Measurements from ENCODE around the gene MRGPRE. TPM values are rescaled to one million over a fixed set of nuclear protein-coding genes. Genes with fewer than 3 reads are reported as not detected.
"Not testable (repeated sequence)": the region's sequence is repeated elsewhere in the genome, so short reads cannot be mapped to it uniquely, and the experiment has no call there.

Gene MRGPRE
- polyA plus RNA-seq: not detected

- H3K36me3 Mint-ChIP-seq: peaks cover 2% of the 10 kb centered on the region
- no peaks in the 10 kb centered on the region for H3K4me1 Mint-ChIP-seq
- no peak within 1 kb of the TSS for H3K27ac Mint-ChIP-seq
- H3K27me3 Mint-ChIP-seq: peaks cover 1% of the 10 kb centered on the region
- H3K4me3 Mint-ChIP-seq: no peak within 1 kb of the TSS
- peaks cover 0 to 1% (median 0%) of the 10 kb centered on the region in 3 donors for H3K9me3 Mint-ChIP-seq
These were observed at the start of gene MRGPRE for GRCh38 chr11:3231851-3232744. Gene MRGPRE (minus strand): TSS chr11:3232417. CDS start chr11:3228799, 3,618 bp downstream.

- not testable (repeated sequence) for H3K36me3 Mint-ChIP-seq, H3K27me3 Mint-ChIP-seq, H3K4me1 Mint-ChIP-seq, H3K4me3 Mint-ChIP-seq, H3K9me3 Mint-ChIP-seq, H3K27ac Mint-ChIP-seq
These were observed 48.9 kb upstream of the MRGPRE start for GRCh38 chr11:3281146-3281545.

GRCh38 chr11:3280662-3281061 lies 48.4 kb upstream of the MRGPRE start:
- H3K36me3 Mint-ChIP-seq, H3K27ac Mint-ChIP-seq, H3K4me3 Mint-ChIP-seq: not testable (repeated sequence)

GRCh38 chr11:3278922-3279321 lies 46.7 kb upstream of the MRGPRE start:
- H3K36me3 Mint-ChIP-seq, H3K27me3 Mint-ChIP-seq, H3K4me3 Mint-ChIP-seq, H3K27ac Mint-ChIP-seq, H3K9me3 Mint-ChIP-seq, H3K4me1 Mint-ChIP-seq: not testable (repeated sequence)

More at GRCh38 chr11:3280662-3281061, 48.4 kb upstream of the MRGPRE start:
- H3K27me3 Mint-ChIP-seq, H3K4me1 Mint-ChIP-seq, H3K9me3 Mint-ChIP-seq: not testable (repeated sequence)

- not testable (repeated sequence) for H3K4me1 Mint-ChIP-seq, H3K36me3 Mint-ChIP-seq
These were observed 41.4 kb upstream of the MRGPRE start for GRCh38 chr11:3273629-3274028.

GRCh38 chr11:3262548-3262947 lies 30.3 kb upstream of the MRGPRE start:
- not testable (repeated sequence) for H3K36me3 Mint-ChIP-seq, H3K27ac Mint-ChIP-seq, H3K4me1 Mint-ChIP-seq, H3K4me3 Mint-ChIP-seq, H3K27me3 Mint-ChIP-seq, H3K9me3 Mint-ChIP-seq

More at GRCh38 chr11:3273629-3274028, 41.4 kb upstream of the MRGPRE start:
- H3K27ac Mint-ChIP-seq, H3K9me3 Mint-ChIP-seq, H3K4me3 Mint-ChIP-seq, H3K27me3 Mint-ChIP-seq: not testable (repeated sequence)

GRCh38 chr11:3261831-3262230 lies 29.6 kb upstream of the MRGPRE start:
- H3K36me3 Mint-ChIP-seq, H3K27me3 Mint-ChIP-seq: not testable (repeated sequence)

GRCh38 chr11:3257509-3257908 lies 25.3 kb upstream of the MRGPRE start:
- H3K36me3 Mint-ChIP-seq, H3K27ac Mint-ChIP-seq: not testable (repeated sequence)

More at GRCh38 chr11:3261831-3262230, 29.6 kb upstream of the MRGPRE start:
- H3K4me1 Mint-ChIP-seq, H3K27ac Mint-ChIP-seq, H3K9me3 Mint-ChIP-seq, H3K4me3 Mint-ChIP-seq: not testable (repeated sequence)

GRCh38 chr11:3255241-3255640 lies 23.0 kb upstream of the MRGPRE start:
- not testable (repeated sequence) for H3K27me3 Mint-ChIP-seq, H3K4me3 Mint-ChIP-seq, H3K27ac Mint-ChIP-seq, H3K4me1 Mint-ChIP-seq, H3K9me3 Mint-ChIP-seq, H3K36me3 Mint-ChIP-seq

More at GRCh38 chr11:3257509-3257908, 25.3 kb upstream of the MRGPRE start:
- H3K9me3 Mint-ChIP-seq, H3K4me1 Mint-ChIP-seq, H3K4me3 Mint-ChIP-seq, H3K27me3 Mint-ChIP-seq: not testable (repeated sequence)

GRCh38 chr11:3254773-3255172 lies 22.6 kb upstream of the MRGPRE start:
- H3K27me3 Mint-ChIP-seq, H3K36me3 Mint-ChIP-seq, H3K4me3 Mint-ChIP-seq, H3K4me1 Mint-ChIP-seq, H3K9me3 Mint-ChIP-seq, H3K27ac Mint-ChIP-seq: not testable (repeated sequence)

GRCh38 chr11:3245071-3245470 lies 12.9 kb upstream of the MRGPRE start:
- no peak overlapping the region for H3K4me3 Mint-ChIP-seq
- no peak overlapping the region for H3K27ac Mint-ChIP-seq
- H3K36me3 Mint-ChIP-seq: no peaks in the 10 kb centered on the region
- H3K9me3 Mint-ChIP-seq: peaks cover 0 to 1% (median 0%) of the 10 kb centered on the region in 3 donors
- H3K27me3 Mint-ChIP-seq: peaks cover 8% of the 10 kb centered on the region
- H3K4me1 Mint-ChIP-seq: no peaks in the 10 kb centered on the region

GRCh38 chr11:3243880-3244279 lies 11.7 kb upstream of the MRGPRE start:
- Mint-ChIP-seq H3K9me3 (peaks cover 0 to 1% (median 0%) of the 10 kb centered on the region in 3 donors), H3K4me3 (no peak overlapping the region), H3K27me3 (peaks cover 8% of the 10 kb centered on the region), H3K4me1 (no peaks in the 10 kb centered on the region), H3K27ac (no peak overlapping the region), H3K36me3 (no peaks in the 10 kb centered on the region)

GRCh38 chr11:3237119-3237518 lies 4.9 kb upstream of the MRGPRE start:
- H3K4me3 Mint-ChIP-seq: no peak overlapping the region
- peaks cover 5% of the 10 kb centered on the region for H3K27me3 Mint-ChIP-seq
- H3K27ac Mint-ChIP-seq: no peak overlapping the region
- H3K9me3 Mint-ChIP-seq: peaks cover 0 to 1% (median 0%) of the 10 kb centered on the region in 3 donors
- H3K36me3 Mint-ChIP-seq: peaks cover 2% of the 10 kb centered on the region
- H3K4me1 Mint-ChIP-seq: no peaks in the 10 kb centered on the region

GRCh38 chr11:3234846-3235245 lies 2.6 kb upstream of the MRGPRE start:
- Mint-ChIP-seq H3K9me3 (peaks cover 0 to 1% (median 0%) of the 10 kb centered on the region in 3 donors), H3K27me3 (peaks cover 1% of the 10 kb centered on the region), H3K27ac (peak overlapping the region in 1 of 3 donors; percentile 33), H3K4me3 (no peak overlapping the region), H3K36me3 (peaks cover 2% of the 10 kb centered on the region), H3K4me1 (no peaks in the 10 kb centered on the region)

- H3K4me1 Mint-ChIP-seq: no peaks in the 10 kb centered on the region
- peaks cover 1% of the 10 kb centered on the region for H3K27me3 Mint-ChIP-seq
- H3K36me3 Mint-ChIP-seq: peaks cover 2% of the 10 kb centered on the region
- H3K27ac Mint-ChIP-seq: no peak overlapping the region
- peaks cover 0 to 1% (median 0%) of the 10 kb centered on the region in 3 donors for H3K9me3 Mint-ChIP-seq
- no peak overlapping the region for H3K4me3 Mint-ChIP-seq
These were observed 739 bp upstream of the MRGPRE start for GRCh38 chr11:3232956-3233355.

GRCh38 chr11:3231550-3231850 lies 717 bp downstream of the MRGPRE start:
- H3K9me3 Mint-ChIP-seq: peaks cover 0 to 1% (median 0%) of the 10 kb centered on the region in 3 donors
- peaks cover 2% of the 10 kb centered on the region for H3K36me3 Mint-ChIP-seq
- H3K4me1 Mint-ChIP-seq: no peaks in the 10 kb centered on the region
- no peak overlapping the region for H3K27ac Mint-ChIP-seq
- peaks cover 1% of the 10 kb centered on the region for H3K27me3 Mint-ChIP-seq
- no peak overlapping the region for H3K4me3 Mint-ChIP-seq
